SK-N-SH treated with all-trans-retinoic acid at 6 μM for 48 hours (cell line): ENCODE results near the gene DDX27.

Source experiments
- ATAC-seq: fragments of 200-7000 bp; cut with Tn5 transposase; 3 replicates; pipeline ENCODE4 v1.9.1; 2020; ENCODE audit warnings: mild to moderate bottlenecking, moderate library complexity
- CREB5 ChIP-seq: fragments of 250-450 bp; sonication (Bioruptor Pico); IDR thresholded peaks from 2 replicates; pipeline ENCODE4 v1.5.1; 2020; ENCODE audit warnings: low read depth, mild to moderate bottlenecking, moderate library complexity
- CSDC2 ChIP-seq: fragments of 250-450 bp; sonication (Bioruptor Pico); IDR thresholded peaks from 2 replicates; pipeline ENCODE4 v1.5.0; 2020; ENCODE audit warnings: mild to moderate bottlenecking, moderate library complexity
- CSRNP3 ChIP-seq: fragments of 250-450 bp; sonication (Bioruptor Pico); IDR thresholded peaks from 2 replicates; pipeline ENCODE4 v1.5.1; 2021; ENCODE audit warnings: mild to moderate bottlenecking, moderate library complexity
- ESRRG ChIP-seq: fragments of 250-450 bp; sonication (Bioruptor Pico); IDR thresholded peaks from 2 replicates; pipeline ENCODE4 v1.6.1; 2021; ENCODE audit warnings: mild to moderate bottlenecking
- ISL1 ChIP-seq: fragments of 250-450 bp; sonication (Bioruptor Pico); IDR thresholded peaks from 2 replicates; pipeline ENCODE4 v2.1.2; 2022; ENCODE audit warnings: mild to moderate bottlenecking, moderate library complexity
- OSR1 ChIP-seq: fragments of 250-450 bp; sonication (Bioruptor Pico); IDR thresholded peaks from 2 replicates; pipeline ENCODE4 v1.8.0; 2022; ENCODE audit warnings: moderate library complexity, mild to moderate bottlenecking, inconsistent platforms
- PATZ1 ChIP-seq: fragments of 250-450 bp; sonication (Bioruptor Pico); IDR thresholded peaks from 2 replicates; pipeline ENCODE4 v1.8.0; 2020; ENCODE audit warnings: mild to moderate bottlenecking, moderate library complexity, borderline replicate concordance
- PPARA ChIP-seq: fragments of 250-450 bp; sonication (Bioruptor Pico); IDR thresholded peaks from 2 replicates; pipeline ENCODE4 v1.5.0; 2020; ENCODE audit warnings: mild to moderate bottlenecking, borderline replicate concordance
- SNAI2 ChIP-seq: fragments of 250-450 bp; sonication (Bioruptor Pico); IDR thresholded peaks from 2 replicates; pipeline ENCODE4 v1.5.0; 2020; ENCODE audit warnings: mild to moderate bottlenecking, moderate library complexity
- TOX ChIP-seq: fragments of 250-450 bp; sonication (Bioruptor Pico); IDR thresholded peaks from 2 replicates; pipeline ENCODE4 v1.8.0; 2021; ENCODE audit warnings: mild to moderate bottlenecking, moderate library complexity, borderline replicate concordance
- ZC3H10 ChIP-seq: fragments of 250-450 bp; sonication (Bioruptor Pico); IDR thresholded peaks from 2 replicates; pipeline ENCODE4 v1.5.1; 2021; ENCODE audit warnings: mild to moderate bottlenecking, moderate library complexity
- ZFP30 ChIP-seq: fragments of 450-650 bp; formaldehyde crosslinking; IDR thresholded peaks from 2 replicates; pipeline ENCODE4 v1.5.0; 2022; ENCODE audit warnings: mild to moderate bottlenecking, moderate library complexity
- ZNF565 ChIP-seq: fragments of 450-650 bp; formaldehyde crosslinking; conservative IDR thresholded peaks from 2 replicates; pipeline ENCODE4 v1.5.0; 2020; ENCODE audit warnings: low read depth, mild to moderate bottlenecking, moderate library complexity
- TF ChIP-seq, protein P1 (sequence below): fragments of 250-450 bp; sonication (Bioruptor Pico); IDR thresholded peaks from 2 replicates; pipeline ENCODE4 v1.5.0; 2020; ENCODE audit warnings: mild to moderate bottlenecking, moderate library complexity
- TF ChIP-seq, protein P2 (sequence below): fragments of 250-450 bp; sonication (Bioruptor Pico); IDR thresholded peaks from 2 replicates; pipeline ENCODE4 v1.8.0; 2021; ENCODE audit warnings: low read depth, mild to moderate bottlenecking, moderate library complexity, borderline replicate concordance

DDX27 gene

DNA sequence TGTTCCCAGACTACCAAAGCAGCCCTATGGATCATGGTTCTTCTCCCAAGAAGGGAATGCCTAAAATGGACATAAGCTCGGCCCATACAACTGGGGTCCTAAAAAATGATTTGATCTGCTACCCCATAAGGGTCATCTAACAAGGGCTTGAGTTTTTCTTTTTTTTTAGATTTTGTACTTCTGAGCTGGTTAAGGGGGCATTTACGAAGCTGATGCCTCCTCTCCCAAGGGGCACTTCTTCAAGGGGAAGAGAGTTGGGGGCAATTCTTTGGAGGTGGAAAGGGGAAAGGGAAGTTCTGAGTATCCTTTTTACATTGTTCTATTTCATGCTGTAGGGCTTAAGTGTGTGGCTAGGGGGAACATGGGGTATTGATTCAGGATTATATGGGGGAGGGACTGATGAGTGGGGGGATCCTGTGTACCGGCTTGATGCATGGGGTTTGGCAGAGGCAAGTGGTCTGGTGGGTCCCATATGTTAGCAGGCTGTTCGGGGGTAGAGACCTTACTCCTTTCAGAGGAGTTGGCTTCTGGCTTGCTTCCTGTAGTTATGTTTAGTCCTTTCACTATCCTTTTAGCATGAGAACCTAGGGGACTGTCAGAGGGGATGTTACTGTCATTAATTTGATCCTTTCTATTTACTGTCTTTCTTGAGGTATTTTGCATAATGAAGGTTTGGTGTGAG is 66.7 kb downstream of the DDX27 start (continued):
- TF ChIP-seq PPARA: no peak

DNA sequence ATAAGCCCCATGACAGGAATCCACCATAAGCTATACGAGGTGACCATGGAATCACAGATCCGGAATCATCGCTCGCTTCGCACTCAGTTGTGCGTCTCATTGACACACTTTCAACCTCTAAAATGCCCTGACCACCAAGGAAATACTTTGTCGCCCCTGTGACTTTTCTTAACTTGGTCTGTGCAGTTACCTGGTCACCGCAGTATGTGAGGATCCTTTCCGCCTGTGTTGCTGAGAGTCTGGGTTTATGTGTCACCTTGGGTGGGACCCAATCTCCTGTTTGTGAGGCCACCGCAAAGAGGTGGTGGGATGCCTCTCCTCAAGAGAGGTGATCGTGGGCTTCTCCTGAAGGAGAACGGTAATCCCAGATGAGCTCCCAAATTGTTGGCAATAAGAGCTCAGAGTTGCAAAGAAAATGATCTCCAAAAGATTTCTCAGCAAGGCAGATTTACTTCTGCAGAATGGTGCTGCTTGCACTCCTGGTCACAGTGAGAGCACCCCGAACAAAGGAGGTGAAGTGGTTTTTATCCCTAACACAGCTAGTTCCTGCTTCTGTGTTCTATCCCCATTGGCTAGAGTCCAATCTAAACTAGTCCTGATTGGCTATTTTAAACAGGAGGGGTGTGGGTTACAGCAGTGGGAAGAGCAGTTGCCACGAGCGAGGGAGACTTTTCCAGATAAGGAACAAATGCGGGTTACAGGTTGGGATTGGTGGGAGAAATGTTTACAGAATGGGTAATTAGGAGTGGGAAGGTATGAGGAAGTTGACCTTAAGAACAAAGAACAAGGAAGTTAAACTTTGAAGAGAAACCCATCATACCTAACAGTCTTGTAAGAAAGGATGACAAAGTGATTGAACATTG is 67.7 kb downstream of the DDX27 start:
- ATAC-seq: no peak
- TF ChIP-seq ESRRG (CRISPR knock-in tag) (no peak), ISL1 (no peak), PATZ1 (no peak), ZFP30 (CRISPR knock-in tag) (no peak), CSDC2 (no peak), SNAI2 (no peak), ZC3H10 (CRISPR knock-in tag) (no peak), CSRNP3 (CRISPR knock-in tag) (no peak), TOX (CRISPR knock-in tag) (no peak), ZNF565 (CRISPR knock-in tag) (no peak)
- TF ChIP-seq, protein P1, sequence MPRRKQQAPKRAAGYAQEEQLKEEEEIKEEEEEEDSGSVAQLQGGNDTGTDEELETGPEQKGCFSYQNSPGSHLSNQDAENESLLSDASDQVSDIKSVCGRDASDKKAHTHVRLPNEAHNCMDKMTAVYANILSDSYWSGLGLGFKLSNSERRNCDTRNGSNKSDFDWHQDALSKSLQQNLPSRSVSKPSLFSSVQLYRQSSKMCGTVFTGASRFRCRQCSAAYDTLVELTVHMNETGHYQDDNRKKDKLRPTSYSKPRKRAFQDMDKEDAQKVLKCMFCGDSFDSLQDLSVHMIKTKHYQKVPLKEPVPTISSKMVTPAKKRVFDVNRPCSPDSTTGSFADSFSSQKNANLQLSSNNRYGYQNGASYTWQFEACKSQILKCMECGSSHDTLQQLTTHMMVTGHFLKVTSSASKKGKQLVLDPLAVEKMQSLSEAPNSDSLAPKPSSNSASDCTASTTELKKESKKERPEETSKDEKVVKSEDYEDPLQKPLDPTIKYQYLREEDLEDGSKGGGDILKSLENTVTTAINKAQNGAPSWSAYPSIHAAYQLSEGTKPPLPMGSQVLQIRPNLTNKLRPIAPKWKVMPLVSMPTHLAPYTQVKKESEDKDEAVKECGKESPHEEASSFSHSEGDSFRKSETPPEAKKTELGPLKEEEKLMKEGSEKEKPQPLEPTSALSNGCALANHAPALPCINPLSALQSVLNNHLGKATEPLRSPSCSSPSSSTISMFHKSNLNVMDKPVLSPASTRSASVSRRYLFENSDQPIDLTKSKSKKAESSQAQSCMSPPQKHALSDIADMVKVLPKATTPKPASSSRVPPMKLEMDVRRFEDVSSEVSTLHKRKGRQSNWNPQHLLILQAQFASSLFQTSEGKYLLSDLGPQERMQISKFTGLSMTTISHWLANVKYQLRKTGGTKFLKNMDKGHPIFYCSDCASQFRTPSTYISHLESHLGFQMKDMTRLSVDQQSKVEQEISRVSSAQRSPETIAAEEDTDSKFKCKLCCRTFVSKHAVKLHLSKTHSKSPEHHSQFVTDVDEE (CRISPR knock-in tag): no peak
- TF ChIP-seq, protein P2, sequence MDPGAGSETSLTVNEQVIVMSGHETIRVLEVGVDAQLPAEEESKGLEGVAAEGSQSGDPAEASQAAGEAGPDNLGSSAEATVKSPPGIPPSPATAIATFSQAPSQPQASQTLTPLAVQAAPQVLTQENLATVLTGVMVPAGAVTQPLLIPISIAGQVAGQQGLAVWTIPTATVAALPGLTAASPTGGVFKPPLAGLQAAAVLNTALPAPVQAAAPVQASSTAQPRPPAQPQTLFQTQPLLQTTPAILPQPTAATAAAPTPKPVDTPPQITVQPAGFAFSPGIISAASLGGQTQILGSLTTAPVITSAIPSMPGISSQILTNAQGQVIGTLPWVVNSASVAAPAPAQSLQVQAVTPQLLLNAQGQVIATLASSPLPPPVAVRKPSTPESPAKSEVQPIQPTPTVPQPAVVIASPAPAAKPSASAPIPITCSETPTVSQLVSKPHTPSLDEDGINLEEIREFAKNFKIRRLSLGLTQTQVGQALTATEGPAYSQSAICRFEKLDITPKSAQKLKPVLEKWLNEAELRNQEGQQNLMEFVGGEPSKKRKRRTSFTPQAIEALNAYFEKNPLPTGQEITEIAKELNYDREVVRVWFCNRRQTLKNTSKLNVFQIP (CRISPR knock-in tag): no peak
- TF ChIP-seq, all 23 proteins: peak for 0

- no peak for TF ChIP-seq CSRNP3 (CRISPR knock-in tag)
- no peak for TF ChIP-seq OSR1
- no peak for TF ChIP-seq ISL1
- TF ChIP-seq PATZ1: no peak
- no peak for TF ChIP-seq ZFP30 (CRISPR knock-in tag)
- no peak for TF ChIP-seq SNAI2
- no peak for TF ChIP-seq CREB5 (CRISPR knock-in tag)
- ATAC-seq: peak; percentile 2; the same call in 1 of the 3 replicates
Observed at GRCh38 chr20:49287555-49288249, 68.5 kb downstream of the DDX27 start.
